Measurements from ENCODE around the gene YPEL5. TPM values are rescaled to one million over a fixed set of nuclear protein-coding genes. Genes with fewer than 3 reads are reported as not detected.

Gene YPEL5
- total RNA-seq, 1 experiment from 2014 or later = 27.1 TPM

DNA sequence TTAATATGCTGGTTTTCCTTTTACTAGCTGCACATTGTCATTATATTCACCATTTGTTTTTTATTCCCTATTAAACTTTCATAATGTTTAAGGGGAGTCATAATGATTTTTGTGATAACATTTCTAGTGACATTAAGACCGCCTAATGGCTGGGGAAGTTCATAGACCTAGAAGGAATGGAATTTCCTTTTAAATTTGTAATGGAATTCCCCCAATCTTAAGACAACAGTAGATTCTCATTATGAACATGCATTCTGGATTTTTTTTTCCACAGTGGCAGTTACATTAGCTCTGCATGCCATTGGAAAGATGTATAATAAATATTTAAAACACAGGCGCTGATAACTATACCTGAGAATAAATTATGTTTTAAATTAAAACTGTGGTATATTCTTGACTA, 8.4 kb downstream of the YPEL5 start:
- no TSS peak for BruUV-seq (replicated peaks)
- no peaks in the 10 kb centered on the region for H3K9me3 ChIP-seq (ENCODE audit: control insufficient read depth in 1 of 2, insufficient read depth in 1 of 2, low read depth in 1 of 2, low read length in 2 of 2)
- intact Hi-C loops (cut with micrococcal nuclease) = no loop called here
- H3K27ac ChIP-seq (ENCODE audit: low read depth, low read length) = no peak overlapping the region
- peaks cover 0 to 5% of the 10 kb centered on the region in 2 experiments; a peak in 1 of 4 replicates for H3K4me1 ChIP-seq (ENCODE audit: control insufficient read depth in 1 of 2, insufficient read depth in 2 of 2, low read length in 2 of 2)
- peaks cover 0 to 7% of the 10 kb centered on the region in 2 experiments; a peak in 1 of 4 replicates for H3K36me3 ChIP-seq (ENCODE audit: control insufficient read depth in 1 of 2, insufficient read depth in 2 of 2, low read length in 2 of 2)
- TF ChIP-seq SP1 (IDR thresholded peaks at IDR 0.05; ENCODE audit: low read depth) = no peak
- TF ChIP-seq, protein P1, sequence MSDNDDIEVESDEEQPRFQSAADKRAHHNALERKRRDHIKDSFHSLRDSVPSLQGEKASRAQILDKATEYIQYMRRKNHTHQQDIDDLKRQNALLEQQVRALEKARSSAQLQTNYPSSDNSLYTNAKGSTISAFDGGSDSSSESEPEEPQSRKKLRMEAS (IDR thresholded peaks at IDR 0.05) = no peak
- TF ChIP-seq JUND (IDR thresholded peaks at IDR 0.05) = no peak
- TF ChIP-seq EZH2phosphoT487 (IDR thresholded peaks at IDR 0.05; ENCODE audit: borderline replicate concordance) = no peak
- ChIA-PET CTCF (interaction anchor here (1.0 to 3.3 kb wide), 2 partner anchors 10 to 556 kb away, joined by 3 to 7 read pairs; no protein-coding TSS in a partner anchor), POLR2A (no interaction called here), RAD21 (ENCODE audit: low non-redundant PET in 1 of 2, low total read pairs in 2 of 2, uncharacterized antibody in 2 of 2, unreplicated experiment in 2 of 2) (no interaction called here)
- no peaks in the 10 kb centered on the region for H3K9me2 ChIP-seq (ENCODE audit: insufficient read depth)
- no peaks in the 10 kb centered on the region for H3K79me2 ChIP-seq (ENCODE audit: insufficient read depth, low read length)
- H4K20me1 ChIP-seq (ENCODE audit: insufficient read depth) = no peaks in the 10 kb centered on the region; the same call in 1 of the 2 replicates
- H3K4me3 ChIP-seq (replicated peaks in 1 of 2; ENCODE audit: low read depth in 1 of 2, low read length in 2 of 2) = no peak overlapping the region
- no peaks in the 10 kb centered on the region for H3K27me3 ChIP-seq (ENCODE audit: insufficient read depth, low read length)
- no peak overlapping the region for H3K4me2 ChIP-seq (ENCODE audit: low read length)
- H3K9ac ChIP-seq (ENCODE audit: low read length) = no peak overlapping the region
- ATAC-seq = no peak
- no peak for DNase-seq (ENCODE audit: low read depth, low spot score)
- no peak overlapping the region for H2AFZ ChIP-seq (ENCODE audit: low read depth, low read length, poor library complexity, severe bottlenecking)

DNA sequence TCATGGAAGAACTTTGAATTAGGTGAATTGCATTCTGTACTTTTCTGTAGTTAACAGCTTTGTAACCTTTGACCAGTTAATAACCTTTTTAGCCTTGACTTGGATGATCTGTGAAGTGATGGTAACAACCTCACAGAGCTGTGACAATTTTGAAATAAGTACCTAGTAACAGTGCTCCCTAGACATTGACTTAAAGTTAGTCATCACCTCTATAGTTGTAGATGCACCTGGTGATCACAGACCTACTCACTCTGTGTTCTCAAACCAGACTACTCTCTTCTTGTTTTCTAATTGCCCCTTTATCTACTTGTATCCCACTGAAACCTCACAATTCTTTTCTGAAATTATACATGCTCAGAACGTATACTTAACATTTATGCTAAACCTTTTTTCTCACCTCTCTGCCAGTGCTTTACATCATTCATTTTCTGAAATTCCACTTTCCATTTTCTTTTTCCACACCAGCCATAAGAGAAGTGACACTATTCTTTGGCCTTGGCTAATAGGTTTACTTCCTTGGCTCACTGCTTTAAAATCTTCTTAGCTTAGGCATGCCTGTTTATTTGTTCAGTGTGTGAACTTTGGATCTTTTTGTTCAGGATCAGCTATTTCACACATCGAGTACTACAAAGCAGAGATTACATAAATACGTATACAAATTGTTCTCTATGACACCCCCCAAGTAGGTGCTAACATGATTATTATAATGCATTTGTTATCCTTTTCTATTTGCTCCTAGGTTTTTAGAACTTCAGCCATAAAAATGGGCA, 9.3 kb downstream of the YPEL5 start:
- no peak overlapping the region for H3K27ac ChIP-seq (ENCODE audit: low read depth, low read length)
- H3K4me1 ChIP-seq (ENCODE audit: control insufficient read depth in 1 of 2, insufficient read depth in 2 of 2, low read length in 2 of 2) = no peaks in the 10 kb centered on the region
- H3K9me2 ChIP-seq (ENCODE audit: insufficient read depth) = no peaks in the 10 kb centered on the region
- ATAC-seq (no peak), DNase-seq (ENCODE audit: low read depth, low spot score) (no peak)
- ChIA-PET CTCF (interaction anchor here (3.3 kb wide), 1 partner anchor 9 kb away, joined by 7 read pairs; no protein-coding TSS in a partner anchor), RAD21 (ENCODE audit: low non-redundant PET in 1 of 2, low total read pairs in 2 of 2, uncharacterized antibody in 2 of 2, unreplicated experiment in 2 of 2) (no interaction called here), POLR2A (no interaction called here)
- H3K79me2 ChIP-seq (ENCODE audit: insufficient read depth, low read length) = no peaks in the 10 kb centered on the region
- intact Hi-C loops (cut with micrococcal nuclease) = no loop called here
- no peak for TF ChIP-seq ZNF274 (IDR thresholded peaks at IDR 0.05; ENCODE audit: low read depth, low read length)
- TF ChIP-seq, protein P2, sequence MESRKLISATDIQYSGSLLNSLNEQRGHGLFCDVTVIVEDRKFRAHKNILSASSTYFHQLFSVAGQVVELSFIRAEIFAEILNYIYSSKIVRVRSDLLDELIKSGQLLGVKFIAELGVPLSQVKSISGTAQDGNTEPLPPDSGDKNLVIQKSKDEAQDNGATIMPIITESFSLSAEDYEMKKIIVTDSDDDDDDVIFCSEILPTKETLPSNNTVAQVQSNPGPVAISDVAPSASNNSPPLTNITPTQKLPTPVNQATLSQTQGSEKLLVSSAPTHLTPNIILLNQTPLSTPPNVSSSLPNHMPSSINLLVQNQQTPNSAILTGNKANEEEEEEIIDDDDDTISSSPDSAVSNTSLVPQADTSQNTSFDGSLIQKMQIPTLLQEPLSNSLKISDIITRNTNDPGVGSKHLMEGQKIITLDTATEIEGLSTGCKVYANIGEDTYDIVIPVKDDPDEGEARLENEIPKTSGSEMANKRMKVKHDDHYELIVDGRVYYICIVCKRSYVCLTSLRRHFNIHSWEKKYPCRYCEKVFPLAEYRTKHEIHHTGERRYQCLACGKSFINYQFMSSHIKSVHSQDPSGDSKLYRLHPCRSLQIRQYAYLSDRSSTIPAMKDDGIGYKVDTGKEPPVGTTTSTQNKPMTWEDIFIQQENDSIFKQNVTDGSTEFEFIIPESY (IDR thresholded peaks at IDR 0.05; ENCODE audit: extremely low read depth, insufficient replicate concordance, low read length) = no peak
- TF ChIP-seq, protein P3, sequence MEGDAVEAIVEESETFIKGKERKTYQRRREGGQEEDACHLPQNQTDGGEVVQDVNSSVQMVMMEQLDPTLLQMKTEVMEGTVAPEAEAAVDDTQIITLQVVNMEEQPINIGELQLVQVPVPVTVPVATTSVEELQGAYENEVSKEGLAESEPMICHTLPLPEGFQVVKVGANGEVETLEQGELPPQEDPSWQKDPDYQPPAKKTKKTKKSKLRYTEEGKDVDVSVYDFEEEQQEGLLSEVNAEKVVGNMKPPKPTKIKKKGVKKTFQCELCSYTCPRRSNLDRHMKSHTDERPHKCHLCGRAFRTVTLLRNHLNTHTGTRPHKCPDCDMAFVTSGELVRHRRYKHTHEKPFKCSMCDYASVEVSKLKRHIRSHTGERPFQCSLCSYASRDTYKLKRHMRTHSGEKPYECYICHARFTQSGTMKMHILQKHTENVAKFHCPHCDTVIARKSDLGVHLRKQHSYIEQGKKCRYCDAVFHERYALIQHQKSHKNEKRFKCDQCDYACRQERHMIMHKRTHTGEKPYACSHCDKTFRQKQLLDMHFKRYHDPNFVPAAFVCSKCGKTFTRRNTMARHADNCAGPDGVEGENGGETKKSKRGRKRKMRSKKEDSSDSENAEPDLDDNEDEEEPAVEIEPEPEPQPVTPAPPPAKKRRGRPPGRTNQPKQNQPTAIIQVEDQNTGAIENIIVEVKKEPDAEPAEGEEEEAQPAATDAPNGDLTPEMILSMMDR (IDR thresholded peaks at IDR 0.05 in 2 of 3, conservative IDR thresholded peaks at IDR 0.05 in 1 of 3; ENCODE audit: borderline replicate concordance in 1 of 3, insufficient read depth in 1 of 3, low read depth in 2 of 3, low read length in 2 of 3) = no peak
- peaks cover 0 to 7% of the 10 kb centered on the region in 2 experiments; a peak in 1 of 4 replicates for H3K36me3 ChIP-seq (ENCODE audit: control insufficient read depth in 1 of 2, insufficient read depth in 2 of 2, low read length in 2 of 2)
- H3K4me3 ChIP-seq (replicated peaks in 1 of 2; ENCODE audit: low read depth in 1 of 2, low read length in 2 of 2) = no peak overlapping the region
- no TSS peak for BruUV-seq (replicated peaks)
- no peaks in the 10 kb centered on the region; the same call in 1 of the 2 replicates for H4K20me1 ChIP-seq (ENCODE audit: insufficient read depth)
- no peak overlapping the region for H2AFZ ChIP-seq (ENCODE audit: low read depth, low read length, poor library complexity, severe bottlenecking)
- no peak overlapping the region for H3K4me2 ChIP-seq (ENCODE audit: low read length)
- no peaks in the 10 kb centered on the region for H3K27me3 ChIP-seq (ENCODE audit: insufficient read depth, low read length)
- no peak overlapping the region for H3K9ac ChIP-seq (ENCODE audit: low read length)
- H3K9me3 ChIP-seq (ENCODE audit: control insufficient read depth in 1 of 2, insufficient read depth in 1 of 2, low read depth in 1 of 2, low read length in 2 of 2) = no peaks in the 10 kb centered on the region

Measured in HCT116 (cell line).